Liver (tissue), 3 donors: ENCODE measurements around the gene CBX2.

Experiments
- FOXA1 ChIP-seq: IDR thresholded peaks from 2 replicates; pipeline ENCODE4 v1.6.1; 2016; ENCODE audit warnings: antibody characterized with exemption
- GABPA ChIP-seq, 2 donors: IDR thresholded peaks in 1 of 2; conservative IDR thresholded peaks in 1 of 2; 2 replicates each; pipeline ENCODE4 v1.6.1; 2016; ENCODE audit warnings: antibody characterized with exemption in 2 of 2, mild to moderate bottlenecking in 1 of 2, moderate library complexity in 1 of 2
- HNF4A ChIP-seq, 2 donors: conservative IDR thresholded peaks; 2 replicates each; pipeline ENCODE4 v1.6.1; 2016; ENCODE audit warnings: antibody characterized with exemption in 2 of 2, mild to moderate bottlenecking in 2 of 2
- HNF4G ChIP-seq: IDR thresholded peaks from 2 replicates; pipeline ENCODE4 v1.6.1; 2016; ENCODE audit warnings: antibody characterized with exemption
- JUND ChIP-seq, 2 donors: IDR thresholded peaks; 2 replicates each; pipeline ENCODE4 v1.6.1; 2016; ENCODE audit warnings: antibody characterized with exemption in 2 of 2
- RAD21 ChIP-seq, 2 donors: IDR thresholded peaks; 2 replicates each; pipeline ENCODE4 v1.6.1; 2016; ENCODE audit warnings: antibody characterized with exemption in 2 of 2, mild to moderate bottlenecking in 2 of 2
- RXRA ChIP-seq, 2 donors: IDR thresholded peaks; 2 replicates each; pipeline ENCODE4 v1.6.1; 2017 to 2018; ENCODE audit warnings: antibody characterized with exemption in 2 of 2, mild to moderate bottlenecking in 1 of 2
- SP1 ChIP-seq: IDR thresholded peaks from 2 replicates; pipeline ENCODE4 v1.6.1; 2018; ENCODE audit warnings: antibody characterized with exemption, mild to moderate bottlenecking
- YY1 ChIP-seq: IDR thresholded peaks from 2 replicates; pipeline ENCODE4 v1.6.1; 2016; ENCODE audit warnings: antibody characterized with exemption, mild to moderate bottlenecking
- TF ChIP-seq, protein P1 (sequence below): fragments of 150-350 bp; IDR thresholded peaks from 2 replicates; pipeline ENCODE4 v1.5.1; 2017; ENCODE audit warnings: improper control_type of control experiment, low read depth, low read length; ENCODE audit not compliant: missing input control
- TF ChIP-seq, protein P2 (sequence below): IDR thresholded peaks from 2 replicates; pipeline ENCODE4 v1.6.1; 2016; ENCODE audit warnings: antibody characterized with exemption
- TF ChIP-seq, protein P3 (sequence below): IDR thresholded peaks from 2 replicates; pipeline ENCODE4 v1.6.1; 2016; ENCODE audit warnings: antibody characterized with exemption
- TF ChIP-seq, protein P4 (sequence below): IDR thresholded peaks from 2 replicates; pipeline ENCODE4 v1.6.1; 2016; ENCODE audit warnings: antibody characterized with exemption, mild to moderate bottlenecking
- donor health status: healthy.
- donor health status: healthy.

DNA sequence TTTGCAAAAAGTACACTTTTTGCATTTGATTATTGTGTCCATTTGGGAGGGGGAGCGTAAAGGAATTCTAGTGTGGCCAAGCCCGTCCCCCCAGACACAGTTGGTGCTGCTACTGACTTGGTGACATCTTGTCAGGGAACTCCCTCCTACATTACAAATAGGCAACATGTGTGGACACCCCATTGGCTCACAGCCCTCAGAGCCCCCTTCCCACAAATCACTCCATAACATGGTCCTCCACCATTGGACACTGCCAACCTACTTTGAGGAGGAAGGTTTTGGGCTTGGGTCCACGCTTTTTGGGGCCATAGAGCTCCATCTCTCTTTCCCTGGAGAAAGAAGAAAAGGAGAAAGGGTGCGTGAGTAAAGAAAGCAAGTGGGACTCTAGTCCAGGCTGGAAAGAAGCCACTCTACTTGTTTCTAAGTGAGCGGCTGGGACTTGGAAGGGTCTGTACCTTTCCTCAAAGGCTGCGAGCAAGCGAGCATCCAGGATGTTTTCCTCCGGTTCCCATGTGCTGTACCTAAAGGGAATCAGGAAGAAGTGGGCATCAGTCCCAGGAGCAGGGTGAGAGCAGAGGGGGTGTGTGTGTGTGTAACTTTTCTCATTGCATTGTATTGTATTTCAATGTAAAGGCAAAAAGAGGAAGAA is 18.0 kb downstream of the CBX2 start:
- TF ChIP-seq, protein P1, sequence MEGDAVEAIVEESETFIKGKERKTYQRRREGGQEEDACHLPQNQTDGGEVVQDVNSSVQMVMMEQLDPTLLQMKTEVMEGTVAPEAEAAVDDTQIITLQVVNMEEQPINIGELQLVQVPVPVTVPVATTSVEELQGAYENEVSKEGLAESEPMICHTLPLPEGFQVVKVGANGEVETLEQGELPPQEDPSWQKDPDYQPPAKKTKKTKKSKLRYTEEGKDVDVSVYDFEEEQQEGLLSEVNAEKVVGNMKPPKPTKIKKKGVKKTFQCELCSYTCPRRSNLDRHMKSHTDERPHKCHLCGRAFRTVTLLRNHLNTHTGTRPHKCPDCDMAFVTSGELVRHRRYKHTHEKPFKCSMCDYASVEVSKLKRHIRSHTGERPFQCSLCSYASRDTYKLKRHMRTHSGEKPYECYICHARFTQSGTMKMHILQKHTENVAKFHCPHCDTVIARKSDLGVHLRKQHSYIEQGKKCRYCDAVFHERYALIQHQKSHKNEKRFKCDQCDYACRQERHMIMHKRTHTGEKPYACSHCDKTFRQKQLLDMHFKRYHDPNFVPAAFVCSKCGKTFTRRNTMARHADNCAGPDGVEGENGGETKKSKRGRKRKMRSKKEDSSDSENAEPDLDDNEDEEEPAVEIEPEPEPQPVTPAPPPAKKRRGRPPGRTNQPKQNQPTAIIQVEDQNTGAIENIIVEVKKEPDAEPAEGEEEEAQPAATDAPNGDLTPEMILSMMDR = no peak
- TF ChIP-seq SP1 (no peak), RAD21 (IDR thresholded peaks at IDR 0.05) (no peak), RXRA (IDR thresholded peaks at IDR 0.05) (no peak), GABPA (IDR thresholded peaks at IDR 0.05 in 1 of 2, conservative IDR thresholded peaks at IDR 0.05 in 1 of 2) (no peak), JUND (IDR thresholded peaks at IDR 0.05) (no peak), YY1 (no peak), FOXA1 (no peak), HNF4A (conservative IDR thresholded peaks at IDR 0.05) (no peak), HNF4G (no peak)
- TF ChIP-seq, protein P2, sequence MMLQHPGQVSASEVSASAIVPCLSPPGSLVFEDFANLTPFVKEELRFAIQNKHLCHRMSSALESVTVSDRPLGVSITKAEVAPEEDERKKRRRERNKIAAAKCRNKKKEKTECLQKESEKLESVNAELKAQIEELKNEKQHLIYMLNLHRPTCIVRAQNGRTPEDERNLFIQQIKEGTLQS = no peak
- TF ChIP-seq, protein P3, sequence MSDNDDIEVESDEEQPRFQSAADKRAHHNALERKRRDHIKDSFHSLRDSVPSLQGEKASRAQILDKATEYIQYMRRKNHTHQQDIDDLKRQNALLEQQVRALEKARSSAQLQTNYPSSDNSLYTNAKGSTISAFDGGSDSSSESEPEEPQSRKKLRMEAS = no peak
- TF ChIP-seq, protein P4, sequence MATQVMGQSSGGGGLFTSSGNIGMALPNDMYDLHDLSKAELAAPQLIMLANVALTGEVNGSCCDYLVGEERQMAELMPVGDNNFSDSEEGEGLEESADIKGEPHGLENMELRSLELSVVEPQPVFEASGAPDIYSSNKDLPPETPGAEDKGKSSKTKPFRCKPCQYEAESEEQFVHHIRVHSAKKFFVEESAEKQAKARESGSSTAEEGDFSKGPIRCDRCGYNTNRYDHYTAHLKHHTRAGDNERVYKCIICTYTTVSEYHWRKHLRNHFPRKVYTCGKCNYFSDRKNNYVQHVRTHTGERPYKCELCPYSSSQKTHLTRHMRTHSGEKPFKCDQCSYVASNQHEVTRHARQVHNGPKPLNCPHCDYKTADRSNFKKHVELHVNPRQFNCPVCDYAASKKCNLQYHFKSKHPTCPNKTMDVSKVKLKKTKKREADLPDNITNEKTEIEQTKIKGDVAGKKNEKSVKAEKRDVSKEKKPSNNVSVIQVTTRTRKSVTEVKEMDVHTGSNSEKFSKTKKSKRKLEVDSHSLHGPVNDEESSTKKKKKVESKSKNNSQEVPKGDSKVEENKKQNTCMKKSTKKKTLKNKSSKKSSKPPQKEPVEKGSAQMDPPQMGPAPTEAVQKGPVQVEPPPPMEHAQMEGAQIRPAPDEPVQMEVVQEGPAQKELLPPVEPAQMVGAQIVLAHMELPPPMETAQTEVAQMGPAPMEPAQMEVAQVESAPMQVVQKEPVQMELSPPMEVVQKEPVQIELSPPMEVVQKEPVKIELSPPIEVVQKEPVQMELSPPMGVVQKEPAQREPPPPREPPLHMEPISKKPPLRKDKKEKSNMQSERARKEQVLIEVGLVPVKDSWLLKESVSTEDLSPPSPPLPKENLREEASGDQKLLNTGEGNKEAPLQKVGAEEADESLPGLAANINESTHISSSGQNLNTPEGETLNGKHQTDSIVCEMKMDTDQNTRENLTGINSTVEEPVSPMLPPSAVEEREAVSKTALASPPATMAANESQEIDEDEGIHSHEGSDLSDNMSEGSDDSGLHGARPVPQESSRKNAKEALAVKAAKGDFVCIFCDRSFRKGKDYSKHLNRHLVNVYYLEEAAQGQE = no peak
